Keratinocyte (primary cell): ENCODE data around the gene SPAG16. TPM values are rescaled to one million over a fixed set of nuclear protein-coding genes. Genes with fewer than 3 reads are reported as not detected.

Source experiments
- DNase-seq: peaks from one replicate; pipeline ENCODE4 v3.0.0-alpha.2; 2011; ENCODE audit warnings: low read depth, missing footprints, low spot score
- FAIRE-seq: peaks from 2 replicates; lab custom pipeline; 2011; peaks lifted over from hg19 to GRCh38; lab: Jason Lieb, UNC
- H2AFZ ChIP-seq: 2 replicates; pipeline ENCODE4 v1.6.0; 2012; ENCODE audit warnings: low read length, control low read depth, inconsistent platforms; ENCODE audit not compliant: control insufficient read depth
- H3K27ac ChIP-seq: 2 replicates; pipeline ENCODE4 v1.5.1; 2011; ENCODE audit warnings: low read length; ENCODE audit not compliant: control insufficient read depth, insufficient read depth
- H3K27me3 ChIP-seq: 3 replicates; pipeline ENCODE4 v1.6.0; 2011; ENCODE audit warnings: low read length; ENCODE audit not compliant: control insufficient read depth, insufficient read depth; ENCODE audit errors: extremely low read depth
- H3K36me3 ChIP-seq, 2 experiments: 2 replicates in 1 of 2; 3 replicates in 1 of 2; pipeline ENCODE4 v1.5.1; 2011; ENCODE audit warnings: low read length in 2 of 2, mild to moderate bottlenecking in 1 of 2; ENCODE audit not compliant: control insufficient read depth in 2 of 2, insufficient read depth in 2 of 2; ENCODE audit errors: extremely low read depth in 1 of 2
- H3K4me1 ChIP-seq: 3 replicates; pipeline ENCODE4 v1.5.1; 2011; ENCODE audit warnings: low read length; ENCODE audit not compliant: control insufficient read depth, insufficient read depth; ENCODE audit errors: extremely low read depth
- H3K4me2 ChIP-seq: 3 replicates; pipeline ENCODE4 v1.6.0; 2011; ENCODE audit warnings: low read depth, low read length; ENCODE audit not compliant: control insufficient read depth, insufficient read depth; ENCODE audit errors: extremely low read depth
- H3K4me3 ChIP-seq, 3 experiments: fragments of 200-600 bp in 1 of 3; sonication (generic) in 1 of 3; 2 replicates in 2 of 3; 3 replicates in 1 of 3; pipeline ENCODE4 v1.5.1; 2011 to 2016; ENCODE audit warnings: low read length in 3 of 3, mild to moderate bottlenecking in 3 of 3, control low read depth in 2 of 3, inconsistent platforms in 1 of 3, low read depth in 1 of 3, mixed read lengths in 1 of 3, mixed run types in 1 of 3, moderate library complexity in 1 of 3; ENCODE audit not compliant: control insufficient read depth in 2 of 3, insufficient read depth in 2 of 3; ENCODE audit errors: extremely low read depth in 1 of 3
- H3K79me2 ChIP-seq: 2 replicates; pipeline ENCODE4 v1.6.0; 2012; ENCODE audit warnings: low read length; ENCODE audit not compliant: control insufficient read depth, insufficient read depth
- H3K9ac ChIP-seq: 3 replicates; pipeline ENCODE4 v1.6.0; 2011; ENCODE audit warnings: low read length; ENCODE audit not compliant: control insufficient read depth, insufficient read depth; ENCODE audit errors: extremely low read depth
- H3K9me1 ChIP-seq: 3 replicates; pipeline ENCODE4 v1.6.0; 2011; ENCODE audit warnings: low read length; ENCODE audit not compliant: control insufficient read depth, insufficient read depth; ENCODE audit errors: extremely low read depth
- H3K9me3 ChIP-seq: 2 replicates; pipeline ENCODE4 v1.5.1; 2012; ENCODE audit warnings: low read depth, low read length; ENCODE audit not compliant: control insufficient read depth
- H4K20me1 ChIP-seq: 3 replicates; pipeline ENCODE4 v1.6.0; 2011; ENCODE audit warnings: low read length; ENCODE audit not compliant: control insufficient read depth, insufficient read depth; ENCODE audit errors: extremely low read depth
- CTCF ChIP-seq, 3 experiments: IDR thresholded peaks in 1 of 3; conservative IDR thresholded peaks in 1 of 3; optimal IDR thresholded peaks in 1 of 3; 2 replicates in 2 of 3; 3 replicates in 1 of 3; pipeline versions ENCODE3 to v1.5.1; 2011; ENCODE audit warnings: low read length in 3 of 3, mild to moderate bottlenecking in 3 of 3, moderate library complexity in 2 of 3, control low read depth in 1 of 3, inconsistent platforms in 1 of 3; ENCODE audit not compliant: insufficient read depth in 2 of 3; ENCODE audit errors: extremely low read depth in 1 of 3
- EZH2 ChIP-seq: IDR thresholded peaks from one replicate; pipeline ENCODE4 v1.6.1; 2012; ENCODE audit warnings: inconsistent platforms, mild to moderate bottlenecking, low read length, moderate library complexity
- dilution Hi-C: fragments of 300-500 bp; cut with MboI; formaldehyde crosslinking; loops from one replicate; pipeline ENCODE4 v1.7.0; 2020; ENCODE audit warnings: low sequenced_read_pairs; ENCODE audit not compliant: extremely low pct_ligation_motif_present
- polyA plus RNA-seq, 5 experiments: library from polyadenylated mRNA; depleted of rRNA in 3 of 5; stranded (reverse) in 3 of 5; stranded (forward) in 1 of 5; unstranded in 1 of 5; fragments of >200 nt; gene quantifications; 1 replicate in 1 of 5; 2 replicates in 3 of 5; 3 replicates in 1 of 5; pipeline versions ENCODE4 v1.2.1 to v1.2.3, GENCODE V29; 2011 to 2012; ENCODE audit warnings: missing spikeins in 2 of 5, low read depth in 1 of 5, low replicate concordance in 1 of 5

SPAG16 gene
- polyA plus RNA-seq, 1 donor (not counting 4 experiments of a cell fraction or from before 2014, with no cell fraction given), result 19.6 TPM

- TF ChIP-seq CTCF (optimal IDR thresholded peaks at IDR 0.05 in 1 of 3, IDR thresholded peaks at IDR 0.05 in 1 of 3, conservative IDR thresholded peaks at IDR 0.05 in 1 of 3; ENCODE audit: extremely low read depth in 1 of 3, insufficient read depth in 2 of 3, low read length in 3 of 3), result no peak
- no peak for TF ChIP-seq EZH2
- no peak overlapping the region for H3K9ac ChIP-seq
- no peaks in the 10 kb centered on the region for H4K20me1 ChIP-seq
- H3K27ac ChIP-seq, result no peak overlapping the region
- dilution Hi-C loops, result no loop called here
- no peaks in the 10 kb centered on the region for H3K9me1 ChIP-seq
- no peaks in the 10 kb centered on the region for H3K9me3 ChIP-seq
- H3K4me1 ChIP-seq, result no peaks in the 10 kb centered on the region
- no peaks in the 10 kb centered on the region for H3K27me3 ChIP-seq
- FAIRE-seq (no peak), DNase-seq (no peak)
- no peak overlapping the region for H3K4me3 ChIP-seq
- no peaks in the 10 kb centered on the region for H3K79me2 ChIP-seq
- no peak overlapping the region for H2AFZ ChIP-seq
- H3K4me2 ChIP-seq, result no peak overlapping the region
- no peaks in the 10 kb centered on the region for H3K36me3 ChIP-seq
These were observed 979.9 kb downstream of the SPAG16 start for GRCh38 chr2:214264171-214264570.

GRCh38 chr2:214265991-214266489 is 981.8 kb downstream of the SPAG16 start:
- DNase-seq (no peak), FAIRE-seq (no peak)
- H3K36me3 ChIP-seq, result no peaks in the 10 kb centered on the region
- dilution Hi-C loops, result no loop called here
- TF ChIP-seq CTCF (optimal IDR thresholded peaks at IDR 0.05 in 1 of 3, IDR thresholded peaks at IDR 0.05 in 1 of 3, conservative IDR thresholded peaks at IDR 0.05 in 1 of 3; ENCODE audit: extremely low read depth in 1 of 3, insufficient read depth in 2 of 3, low read length in 3 of 3), result no peak
- TF ChIP-seq EZH2, result no peak
- H3K9ac ChIP-seq, result no peak overlapping the region
- no peaks in the 10 kb centered on the region for H3K9me1 ChIP-seq
- H3K79me2 ChIP-seq, result no peaks in the 10 kb centered on the region
- H3K4me3 ChIP-seq, result no peak overlapping the region
- H3K27ac ChIP-seq, result no peak overlapping the region
- H4K20me1 ChIP-seq, result no peaks in the 10 kb centered on the region
- no peaks in the 10 kb centered on the region for H3K27me3 ChIP-seq
- no peaks in the 10 kb centered on the region for H3K9me3 ChIP-seq
- no peaks in the 10 kb centered on the region for H3K4me1 ChIP-seq
- no peak overlapping the region for H3K4me2 ChIP-seq
- no peak overlapping the region for H2AFZ ChIP-seq
